Neutrophil (primary cell): ENCODE measurements around the gene DDX6.
"Not testable (repeated sequence)": the region's sequence is repeated elsewhere in the genome, so short reads cannot be mapped to it uniquely, and the experiment has no call there.

ENCODE experiments used
- H3K27ac ChIP-seq: fragments of 200-600 bp; sonication (generic); 2 replicates; pipeline ENCODE4 v1.5.1; 2016; ENCODE audit warnings: mild to moderate bottlenecking, moderate library complexity
- H3K27me3 ChIP-seq: fragments of 200-600 bp; sonication (generic); 2 replicates; pipeline ENCODE4 v1.6.0; 2016; ENCODE audit warnings: mild to moderate bottlenecking
- H3K36me3 ChIP-seq: fragments of 200-600 bp; sonication (generic); 2 replicates; pipeline ENCODE4 v1.5.1; 2017
- H3K4me1 ChIP-seq, 2 experiments: fragments of 200-600 bp in 1 of 2; sonication (generic) in 1 of 2; 1 replicate in 1 of 2; 2 replicates in 1 of 2; pipeline versions ENCODE4 v1.5.1 to v1.6.1; 2013 to 2016; ENCODE audit warnings: low read depth in 1 of 2, low read length in 1 of 2, mild to moderate bottlenecking in 1 of 2, moderate library complexity in 1 of 2; ENCODE audit not compliant: control insufficient read depth in 1 of 2, insufficient read depth in 1 of 2
- H3K4me3 ChIP-seq, 2 experiments: fragments of 200-600 bp in 1 of 2; sonication (generic) in 1 of 2; 1 replicate in 1 of 2; 2 replicates in 1 of 2; pipeline ENCODE4 v1.5.1; 2013 to 2016; ENCODE audit warnings: low read depth in 1 of 2, low read length in 1 of 2, mild to moderate bottlenecking in 1 of 2, moderate library complexity in 1 of 2
- H3K9me3 ChIP-seq: fragments of 200-600 bp; sonication (generic); 2 replicates; pipeline ENCODE4 v1.5.1; 2016
- TF ChIP-seq, protein P1 (sequence below): fragments of 200-600 bp; sonication (generic); IDR thresholded peaks from 2 replicates; pipeline ENCODE4 v1.5.1; 2016; ENCODE audit warnings: antibody characterized with exemption

The DDX6 gene

DNA sequence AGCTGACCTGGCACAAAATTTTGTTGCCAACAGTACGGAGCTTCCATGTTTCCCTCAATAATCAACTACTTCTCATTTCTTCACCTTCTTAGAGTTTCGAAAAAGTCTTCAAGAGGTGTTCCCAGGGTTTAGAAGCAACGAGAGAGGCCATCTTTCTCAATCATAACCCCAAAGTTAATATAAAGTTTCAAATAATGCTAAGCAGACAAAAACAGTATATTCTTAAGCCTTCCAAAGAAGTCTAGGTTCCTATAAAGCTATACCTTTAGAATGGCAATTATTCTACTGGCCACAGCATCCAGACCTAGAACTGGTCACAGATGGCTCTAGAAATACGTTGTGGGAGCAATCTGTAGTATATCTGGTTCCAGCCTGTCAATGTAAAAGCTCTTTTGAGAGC, 16.9 kb downstream of the DDX6 start:
- Histone ChIP-seq H3K4me3 (peak overlapping the region in 1 of 2 experiments; percentile 13), H3K9me3 (no peaks in the 10 kb centered on the region), H3K4me1 (peaks cover 50% of the 10 kb centered on the region in 2 experiments), H3K27me3 (no peaks in the 10 kb centered on the region), H3K27ac (peak overlapping the region; percentile 83), H3K36me3 (peaks cover 44% of the 10 kb centered on the region)
- TF ChIP-seq, protein P1, sequence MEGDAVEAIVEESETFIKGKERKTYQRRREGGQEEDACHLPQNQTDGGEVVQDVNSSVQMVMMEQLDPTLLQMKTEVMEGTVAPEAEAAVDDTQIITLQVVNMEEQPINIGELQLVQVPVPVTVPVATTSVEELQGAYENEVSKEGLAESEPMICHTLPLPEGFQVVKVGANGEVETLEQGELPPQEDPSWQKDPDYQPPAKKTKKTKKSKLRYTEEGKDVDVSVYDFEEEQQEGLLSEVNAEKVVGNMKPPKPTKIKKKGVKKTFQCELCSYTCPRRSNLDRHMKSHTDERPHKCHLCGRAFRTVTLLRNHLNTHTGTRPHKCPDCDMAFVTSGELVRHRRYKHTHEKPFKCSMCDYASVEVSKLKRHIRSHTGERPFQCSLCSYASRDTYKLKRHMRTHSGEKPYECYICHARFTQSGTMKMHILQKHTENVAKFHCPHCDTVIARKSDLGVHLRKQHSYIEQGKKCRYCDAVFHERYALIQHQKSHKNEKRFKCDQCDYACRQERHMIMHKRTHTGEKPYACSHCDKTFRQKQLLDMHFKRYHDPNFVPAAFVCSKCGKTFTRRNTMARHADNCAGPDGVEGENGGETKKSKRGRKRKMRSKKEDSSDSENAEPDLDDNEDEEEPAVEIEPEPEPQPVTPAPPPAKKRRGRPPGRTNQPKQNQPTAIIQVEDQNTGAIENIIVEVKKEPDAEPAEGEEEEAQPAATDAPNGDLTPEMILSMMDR, result no peak

DNA sequence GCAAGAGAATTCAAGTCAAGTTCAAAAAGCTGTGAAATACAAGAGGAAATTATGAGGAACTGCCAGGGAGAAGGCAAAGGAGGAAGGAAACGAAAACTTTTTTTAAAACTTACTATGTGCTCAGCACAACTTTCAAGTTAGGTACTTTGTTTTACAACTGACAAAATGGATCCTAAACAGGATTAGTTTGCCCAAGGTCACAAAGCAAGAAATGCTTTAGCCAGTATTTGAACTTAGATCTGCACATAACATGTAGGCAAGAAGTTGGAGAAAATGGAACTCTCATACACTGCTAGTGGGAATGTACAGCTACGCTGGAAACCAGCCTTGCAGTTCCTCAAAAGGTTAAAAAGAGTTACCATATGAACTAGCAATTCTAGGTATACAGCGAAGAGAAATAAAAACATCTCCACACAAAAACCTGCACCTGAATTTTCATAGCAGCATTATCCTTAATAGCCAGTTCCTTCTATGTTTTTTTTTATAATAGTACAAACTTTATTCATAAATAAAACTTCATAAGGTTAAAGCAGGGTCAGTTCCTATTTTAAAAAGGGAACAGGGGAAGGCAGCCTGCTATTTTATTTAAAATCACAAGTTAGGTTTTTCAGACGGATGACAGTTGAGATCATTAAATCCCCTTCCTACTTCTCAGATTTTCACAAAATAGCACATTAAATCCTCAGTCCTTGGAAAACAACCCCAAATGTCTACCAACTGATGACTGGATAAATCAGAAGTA, 19.2 kb downstream of the DDX6 start:
- Histone ChIP-seq H3K4me3 (peak overlapping the region; percentile 42 to 46), H3K9me3 (no peaks in the 10 kb centered on the region), H3K27me3 (no peaks in the 10 kb centered on the region), H3K4me1 (peaks cover 50% of the 10 kb centered on the region in 2 experiments), H3K36me3 (peaks cover 38% of the 10 kb centered on the region), H3K27ac (peak overlapping the region; percentile 83)
- TF ChIP-seq, protein P1, result no peak

DNA sequence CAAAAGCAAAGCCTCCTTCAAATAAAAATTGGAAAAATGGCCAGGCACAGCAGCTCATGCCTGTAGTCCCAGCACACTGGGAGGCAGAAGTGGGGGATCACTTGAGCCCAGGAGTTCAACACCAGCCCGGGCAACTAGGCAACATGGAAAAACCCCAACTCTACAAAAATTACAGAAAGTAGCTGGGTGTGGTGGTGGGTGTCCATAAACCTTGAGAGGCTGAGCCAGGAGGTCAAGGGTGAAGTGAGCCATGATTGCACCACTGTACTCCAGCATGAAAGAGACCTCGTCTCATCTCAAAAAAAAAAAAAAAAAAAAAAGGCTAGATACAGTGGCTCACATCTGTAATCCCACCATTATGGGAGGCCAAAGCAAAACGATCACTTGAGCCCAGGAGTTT, 22.3 kb downstream of the DDX6 start:
- Histone ChIP-seq H3K27ac (peak overlapping the region; percentile 0), H3K36me3 (peaks cover 45% of the 10 kb centered on the region), H3K9me3 (no peaks in the 10 kb centered on the region), H3K27me3 (no peaks in the 10 kb centered on the region), H3K4me1 (peaks cover 39 to 41% of the 10 kb centered on the region in 2 experiments), H3K4me3 (no peak overlapping the region)
- TF ChIP-seq, protein P1, result no peak

DNA sequence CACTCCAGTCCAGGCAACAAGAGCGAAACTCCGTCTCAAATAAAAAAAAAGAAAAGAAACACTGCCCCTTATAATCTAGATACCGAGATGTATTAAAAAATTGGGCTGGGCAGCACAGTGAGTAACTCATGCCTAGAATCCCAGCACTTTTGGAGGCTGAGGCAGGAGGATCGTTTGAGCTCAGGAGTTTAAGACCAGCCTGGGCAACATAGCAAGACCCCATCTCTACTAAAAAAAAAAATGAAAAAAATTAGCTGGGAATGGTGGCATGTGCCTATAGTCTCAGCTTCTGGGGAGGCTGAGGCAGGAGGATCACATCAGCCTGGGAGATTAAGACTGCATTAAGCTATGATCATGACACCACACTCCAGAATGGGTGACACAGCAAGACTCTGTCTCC, 24.9 kb downstream of the DDX6 start:
- TF ChIP-seq, protein P1, result no peak
- H3K36me3 ChIP-seq, result peaks cover 71% of the 10 kb centered on the region
- no peak overlapping the region for H3K27ac ChIP-seq
- H3K27me3 ChIP-seq, result no peaks in the 10 kb centered on the region
- no peaks in the 10 kb centered on the region for H3K9me3 ChIP-seq
- H3K4me1 ChIP-seq, result peaks cover 13 to 14% of the 10 kb centered on the region in 2 experiments
- H3K4me3 ChIP-seq, result no peak overlapping the region

DNA sequence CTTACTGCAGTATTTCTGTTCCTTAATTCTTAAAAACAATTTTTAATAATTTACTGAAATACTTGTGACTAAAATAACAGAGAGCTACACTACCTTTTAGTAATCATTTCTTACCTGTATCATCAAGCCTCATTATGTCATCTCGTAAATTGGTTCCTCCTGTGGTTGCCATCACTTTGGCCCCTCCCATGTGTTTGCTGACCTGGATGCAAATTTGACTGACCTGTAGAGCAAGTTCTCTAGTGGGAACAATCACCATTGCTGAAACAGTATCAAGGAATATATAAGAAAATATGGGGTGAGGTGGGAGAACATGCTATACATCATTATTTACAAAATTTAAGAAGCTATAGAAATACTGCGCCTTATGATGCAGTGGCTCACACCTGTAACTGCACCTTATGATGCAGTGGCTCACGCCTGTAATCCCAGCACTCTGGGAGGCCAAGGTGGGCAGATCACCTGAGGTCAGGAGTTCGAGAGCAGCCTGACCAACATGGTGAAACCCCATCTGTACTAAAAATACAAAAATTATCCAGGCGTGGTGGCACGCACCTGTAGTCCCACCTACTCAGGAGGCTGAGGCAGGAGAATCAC, 25.8 kb downstream of the DDX6 start:
- H3K9me3 ChIP-seq, H3K27me3 ChIP-seq, H3K4me1 ChIP-seq, H3K4me3 ChIP-seq, H3K27ac ChIP-seq: not testable (repeated sequence)
- H3K36me3 ChIP-seq, result peaks cover 80% of the 10 kb centered on the region

DNA sequence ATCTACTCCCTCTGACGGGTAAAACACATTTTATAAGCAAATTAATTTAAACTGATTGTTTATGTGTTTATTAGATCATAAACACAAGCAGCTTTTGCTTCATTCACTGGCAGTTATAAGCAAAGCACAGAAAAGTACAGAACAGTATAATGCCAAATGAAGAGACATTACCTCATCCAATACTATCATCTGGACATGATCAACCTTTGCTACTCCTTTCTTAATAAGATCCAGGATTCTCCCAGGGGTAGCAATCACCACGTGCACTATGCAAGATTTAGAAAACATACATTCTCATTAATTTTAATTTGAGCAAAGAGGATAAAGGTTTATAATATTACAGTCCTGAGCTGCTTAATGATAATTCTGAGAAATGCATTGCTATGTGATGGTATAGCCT, 27.9 kb downstream of the DDX6 start:
- Histone ChIP-seq H3K9me3 (no peaks in the 10 kb centered on the region), H3K4me3 (no peak overlapping the region), H3K36me3 (peaks cover 98% of the 10 kb centered on the region), H3K4me1 (no peaks in the 10 kb centered on the region), H3K27me3 (no peaks in the 10 kb centered on the region), H3K27ac (no peak overlapping the region)
- TF ChIP-seq, protein P1, result no peak

DNA sequence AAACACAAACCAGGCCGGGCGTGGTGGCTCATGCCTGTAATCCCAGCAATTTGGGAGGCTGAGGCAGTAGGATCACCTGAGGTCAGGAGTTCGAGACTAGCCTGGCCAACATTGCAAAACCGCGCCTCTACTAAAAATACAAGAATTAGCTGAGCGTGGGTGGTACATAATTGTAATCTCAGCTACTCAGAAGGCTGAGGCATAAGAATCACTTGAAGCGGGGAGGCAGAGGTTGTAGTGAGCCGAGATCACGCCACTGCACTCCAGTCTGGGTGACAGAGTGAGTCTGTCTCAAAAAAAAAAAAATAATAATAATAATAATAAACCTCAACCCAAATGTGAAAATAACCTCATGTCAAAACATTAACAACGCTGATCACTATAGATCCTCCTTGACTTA, 29.0 kb downstream of the DDX6 start:
- not testable (repeated sequence) for H3K4me3 ChIP-seq, H3K27me3 ChIP-seq, H3K9me3 ChIP-seq, H3K27ac ChIP-seq, H3K4me1 ChIP-seq
- H3K36me3 ChIP-seq, result peaks cover 99% of the 10 kb centered on the region
